ENCODE results near the gene SLC45A1.

The SLC45A1 gene

DNA sequence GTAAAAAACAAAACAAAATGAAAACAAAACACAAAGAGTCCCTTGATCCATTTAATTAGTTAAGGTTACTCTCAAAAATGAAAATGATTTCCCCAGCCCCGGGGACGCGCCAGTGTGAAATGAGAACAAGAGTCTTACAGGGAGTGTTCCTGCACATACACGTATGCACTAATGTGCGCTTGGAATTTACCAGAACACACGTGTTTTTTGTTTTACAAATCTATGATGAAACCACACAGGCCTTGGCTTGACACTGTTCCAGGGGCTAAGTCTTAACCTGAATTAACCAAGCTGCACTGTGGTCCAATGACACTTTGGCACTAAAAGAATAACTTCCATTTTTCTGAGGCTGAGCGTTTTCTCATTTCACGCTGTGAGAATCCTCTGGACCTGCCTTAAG lies 63.7 kb downstream of the SLC45A1 start:
- ChIA-PET CTCF (interaction anchor here (1.4 to 1.6 kb wide), 4 partner anchors 9 to 407 kb away, joined by 3 to 4 read pairs (median 4); no protein-coding TSS in a partner anchor), POLR2A (no interaction called here)
- no peak overlapping the region for H3K4me3 ChIP-seq (ENCODE audit: low read depth, low read length)
- DNase-seq (ENCODE audit: low read depth, low spot score) = no peak
- TF ChIP-seq, protein P1, sequence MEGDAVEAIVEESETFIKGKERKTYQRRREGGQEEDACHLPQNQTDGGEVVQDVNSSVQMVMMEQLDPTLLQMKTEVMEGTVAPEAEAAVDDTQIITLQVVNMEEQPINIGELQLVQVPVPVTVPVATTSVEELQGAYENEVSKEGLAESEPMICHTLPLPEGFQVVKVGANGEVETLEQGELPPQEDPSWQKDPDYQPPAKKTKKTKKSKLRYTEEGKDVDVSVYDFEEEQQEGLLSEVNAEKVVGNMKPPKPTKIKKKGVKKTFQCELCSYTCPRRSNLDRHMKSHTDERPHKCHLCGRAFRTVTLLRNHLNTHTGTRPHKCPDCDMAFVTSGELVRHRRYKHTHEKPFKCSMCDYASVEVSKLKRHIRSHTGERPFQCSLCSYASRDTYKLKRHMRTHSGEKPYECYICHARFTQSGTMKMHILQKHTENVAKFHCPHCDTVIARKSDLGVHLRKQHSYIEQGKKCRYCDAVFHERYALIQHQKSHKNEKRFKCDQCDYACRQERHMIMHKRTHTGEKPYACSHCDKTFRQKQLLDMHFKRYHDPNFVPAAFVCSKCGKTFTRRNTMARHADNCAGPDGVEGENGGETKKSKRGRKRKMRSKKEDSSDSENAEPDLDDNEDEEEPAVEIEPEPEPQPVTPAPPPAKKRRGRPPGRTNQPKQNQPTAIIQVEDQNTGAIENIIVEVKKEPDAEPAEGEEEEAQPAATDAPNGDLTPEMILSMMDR (IDR thresholded peaks at IDR 0.05; ENCODE audit: insufficient read depth, low read length, missing control alignments) = no peak

DNA sequence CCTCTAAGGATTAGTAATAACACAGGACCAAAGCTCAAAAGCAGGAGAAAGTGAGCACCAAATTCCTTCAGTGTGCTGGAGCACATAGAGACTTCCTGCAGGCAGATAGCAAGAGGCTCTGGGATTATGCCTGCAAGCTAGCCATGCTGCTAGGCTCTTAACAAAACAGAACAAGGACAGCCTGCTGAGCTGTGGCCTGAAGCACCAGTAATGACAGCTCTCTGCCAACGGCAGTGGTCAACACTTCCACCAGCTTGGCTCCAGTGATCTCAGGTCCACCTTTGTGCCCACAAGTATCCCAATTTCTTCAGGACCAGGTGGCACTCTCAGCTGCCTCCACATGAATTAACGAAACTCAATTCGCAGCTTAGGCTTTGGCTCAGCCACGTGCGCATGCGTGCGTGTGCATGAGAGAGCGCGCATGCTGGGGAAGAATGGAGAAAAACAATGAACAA lies 64.2 kb downstream of the SLC45A1 start:
- POLR2A ChIA-PET = no interaction called here
- TF ChIP-seq, protein P1 (IDR thresholded peaks at IDR 0.05; ENCODE audit: insufficient read depth, low read length, missing control alignments) = no peak

DNA sequence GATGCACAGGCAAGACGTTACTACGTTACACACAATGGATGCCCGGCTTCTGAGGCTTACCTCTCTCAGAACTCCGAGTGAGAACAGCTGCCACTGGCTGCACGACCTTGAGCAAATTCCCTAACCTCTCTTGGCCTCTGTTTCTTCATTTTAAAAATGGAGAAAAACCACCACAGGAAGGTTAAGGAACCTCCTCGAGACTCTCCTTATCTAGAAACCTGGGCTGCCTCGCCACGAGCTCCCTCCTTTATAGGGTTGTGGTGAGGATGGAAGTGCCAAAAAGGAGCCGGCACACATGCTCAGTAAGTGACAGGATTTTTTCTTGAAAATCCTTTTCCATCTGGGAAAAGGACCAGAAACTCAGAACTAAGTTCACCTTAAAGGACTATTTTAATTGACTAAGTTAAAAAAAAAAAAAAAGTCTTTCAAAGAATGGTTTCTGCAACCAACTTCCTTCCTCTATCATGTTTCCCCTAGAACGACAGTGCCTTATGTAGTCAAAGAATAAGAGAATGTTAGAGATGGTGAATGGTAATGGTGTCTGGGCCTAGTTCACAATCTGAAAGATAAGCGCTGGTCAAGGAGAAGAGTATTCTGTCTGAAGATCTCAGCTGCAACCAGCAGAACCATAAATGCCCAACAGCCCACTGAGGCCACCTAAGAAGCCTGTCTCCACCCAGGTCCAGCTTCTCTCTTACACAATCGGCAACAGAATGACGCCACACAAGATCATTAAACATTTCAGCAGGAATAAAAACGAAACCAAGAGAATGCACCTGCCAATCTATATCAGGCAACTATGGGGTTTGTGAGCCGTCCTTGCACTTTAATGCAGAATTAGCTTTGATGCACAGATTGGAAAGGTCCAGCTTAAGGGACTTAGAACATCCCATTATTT lies 64.9 kb downstream of the SLC45A1 start:
- CTCF ChIA-PET = interaction anchor here (0.7 kb wide), 1 partner anchor 9 kb away, joined by 3 read pairs; no protein-coding TSS in a partner anchor
- no peak for DNase-seq (ENCODE audit: low read depth, low spot score)
- TF ChIP-seq, protein P1 (IDR thresholded peaks at IDR 0.05; ENCODE audit: insufficient read depth, low read length, missing control alignments) = no peak
- POLR2A ChIA-PET = no interaction called here
- no peak overlapping the region for H3K4me3 ChIP-seq (ENCODE audit: low read depth, low read length)

More for the DNA sequence above, 64.2 kb downstream of the SLC45A1 start:
- no peak overlapping the region for H3K4me3 ChIP-seq (ENCODE audit: low read depth, low read length)
- CTCF ChIA-PET = interaction anchor here (1.4 to 1.6 kb wide), 4 partner anchors 9 to 407 kb away, joined by 3 to 4 read pairs (median 4); no protein-coding TSS in a partner anchor
- DNase-seq (ENCODE audit: low read depth, low spot score) = no peak

DNA sequence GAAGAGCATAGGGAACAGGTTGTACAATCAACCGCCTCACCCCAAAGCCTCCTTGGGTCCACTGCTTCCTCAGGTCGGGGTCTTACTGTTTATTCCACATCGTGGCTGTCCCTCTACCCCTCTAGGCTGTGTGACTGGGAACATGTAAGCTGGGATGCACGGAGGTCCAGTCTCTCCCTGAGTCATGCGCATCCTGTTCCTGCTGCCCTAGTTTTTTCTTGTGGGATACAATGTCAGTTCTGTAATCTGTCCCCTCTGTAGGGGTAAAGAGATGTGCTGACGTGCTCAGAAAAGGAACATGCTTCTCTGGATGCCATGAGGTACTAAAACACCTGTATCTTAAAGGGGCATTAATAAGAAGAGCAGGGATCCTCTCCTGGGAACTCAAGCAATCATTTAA lies 66.2 kb downstream of the SLC45A1 start:
- no peak for DNase-seq (ENCODE audit: low read depth, low spot score)
- no peak overlapping the region for H3K4me3 ChIP-seq (ENCODE audit: low read depth, low read length)
- ChIA-PET POLR2A (no interaction called here), CTCF (interaction anchor here (1.1 kb wide), 1 partner anchor 10 kb away, joined by 3 read pairs; no protein-coding TSS in a partner anchor)
- TF ChIP-seq, protein P1 (IDR thresholded peaks at IDR 0.05; ENCODE audit: insufficient read depth, low read length, missing control alignments) = no peak

DNA sequence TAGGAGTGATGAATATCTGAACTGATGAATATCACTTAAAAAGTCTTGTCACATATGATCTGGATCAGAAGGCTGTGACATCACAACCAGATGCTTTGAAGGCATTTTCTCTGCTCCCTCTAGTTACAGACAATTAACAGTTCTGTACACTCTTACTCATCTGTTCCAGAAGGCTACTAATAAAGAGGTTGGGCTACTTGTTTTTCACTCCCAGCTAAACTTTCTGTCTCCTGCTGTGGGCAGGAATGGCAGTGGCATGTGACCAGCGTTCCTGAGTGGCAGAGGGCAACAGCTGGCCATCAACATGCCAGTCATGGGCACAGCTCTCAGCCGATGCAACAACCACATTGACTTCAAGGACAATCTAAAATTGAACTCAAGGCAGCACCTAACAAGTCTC lies 66.7 kb downstream of the SLC45A1 start:
- H3K4me3 ChIP-seq (ENCODE audit: low read depth, low read length) = no peak overlapping the region
- TF ChIP-seq, protein P1 (IDR thresholded peaks at IDR 0.05; ENCODE audit: insufficient read depth, low read length, missing control alignments) = no peak
- ChIA-PET POLR2A (no interaction called here), CTCF (interaction anchor here (1.1 kb wide), 1 partner anchor 11 kb away, joined by 3 read pairs; no protein-coding TSS in a partner anchor)
- DNase-seq (ENCODE audit: low read depth, low spot score) = no peak

DNA sequence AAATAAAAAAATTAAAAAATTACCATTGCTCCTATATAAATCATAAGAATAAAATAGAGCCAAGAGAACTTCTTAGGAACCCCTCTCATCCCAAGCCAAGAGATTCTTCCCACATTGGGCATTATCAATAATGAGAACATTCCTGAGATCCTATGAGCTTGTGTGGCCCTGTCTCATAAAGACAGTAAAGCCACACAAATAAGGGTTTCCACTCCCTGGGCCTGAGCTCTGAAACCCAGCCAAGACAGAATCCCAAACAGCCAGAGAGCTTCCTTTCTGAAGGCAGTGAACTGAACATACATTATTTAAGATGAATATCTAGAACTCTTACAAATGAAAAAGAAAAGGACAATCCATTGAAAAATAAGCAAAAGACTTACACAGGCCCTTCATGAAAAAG lies 68.3 kb downstream of the SLC45A1 start:
- H3K4me3 ChIP-seq (ENCODE audit: low read depth, low read length) = no peak overlapping the region
- POLR2A ChIA-PET = interaction anchor here (1.0 kb wide), 1 partner anchor 362 kb away, joined by 3 read pairs; no protein-coding TSS in a partner anchor
- CTCF ChIA-PET = interaction anchor here (0.6 to 1.6 kb wide), 4 partner anchors 8 to 427 kb away, joined by 3 to 4 read pairs (median 4); no protein-coding TSS in a partner anchor
- no peak for DNase-seq (ENCODE audit: low read depth, low spot score)
- TF ChIP-seq, protein P1 (IDR thresholded peaks at IDR 0.05; ENCODE audit: insufficient read depth, low read length, missing control alignments) = no peak

All from AG04449 (cell line).